Motor neuron (in vitro differentiated cells): Measurements from ENCODE around the gene ZNF423. TPM values are rescaled to one million over a fixed set of nuclear protein-coding genes. Genes with fewer than 3 reads are reported as not detected.
A peak's percentile ranks its signal among the peaks of the same experiment; 100 is the strongest.

Experiments
- ATAC-seq, 8 experiments: fragments of 200-7000 bp; cut with Tn5 transposase; replicated peaks in 6 of 8; 2 replicates each; pipeline ENCODE4 v1.8.0; 2021; ENCODE audit warnings: mild to moderate bottlenecking in 8 of 8, moderate library complexity in 8 of 8
- H3K27ac ChIP-seq, 2 donors: fragments of 250-450 bp; sonication (Bioruptor Pico); 2 replicates each; pipeline ENCODE4 v1.9.0; 2021; ENCODE audit warnings: antibody characterized with exemption in 2 of 2, mild to moderate bottlenecking in 2 of 2, moderate library complexity in 1 of 2
- H3K4me1 ChIP-seq, 2 donors: fragments of 250-450 bp; sonication (Bioruptor Pico); replicated peaks in 1 of 2; 2 replicates each; pipeline ENCODE4 v1.6.1; 2021; ENCODE audit warnings: antibody characterized with exemption in 2 of 2, mild to moderate bottlenecking in 2 of 2, moderate library complexity in 1 of 2
- H3K4me3 ChIP-seq, 5 donors: fragments of 250-450 bp; sonication (Bioruptor Pico); 2 replicates each; pipeline ENCODE4 v1.9.0; 2021; ENCODE audit warnings: antibody characterized with exemption in 5 of 5, mild to moderate bottlenecking in 5 of 5, moderate library complexity in 4 of 5
- WGBS, 10 experiments: fragments of 450-650 bp; shearing (Covaris generic); methylation state at CpG; one replicate each; pipeline ENCODE4 v1.0.0; 2022; 5-methylcytosine and 5-hydroxymethylcytosine counted together
- in situ Hi-C, 9 experiments: fragments of 400-800 bp; cut with MboI; loops; one replicate each; pipeline ENCODE4 v1.15.0; 2021; ENCODE audit warnings: low sequenced_read_pairs in 9 of 9, low pct_unique_long_range_greater_than_20kb in 2 of 9; ENCODE audit not compliant: unreplicated experiment in 9 of 9
- total RNA-seq, 8 experiments: library from RNA; unstranded; fragments of 300-600 nt; gene quantifications; 2 replicates each; pipeline versions ENCODE4 v1.2.3 to v1.2.4, GENCODE V29; 2022

ZNF423 gene
- total RNA-seq, 8 experiments from 2014 or later: 1.1 to 31.2 (median 19.0) TPM

DNA sequence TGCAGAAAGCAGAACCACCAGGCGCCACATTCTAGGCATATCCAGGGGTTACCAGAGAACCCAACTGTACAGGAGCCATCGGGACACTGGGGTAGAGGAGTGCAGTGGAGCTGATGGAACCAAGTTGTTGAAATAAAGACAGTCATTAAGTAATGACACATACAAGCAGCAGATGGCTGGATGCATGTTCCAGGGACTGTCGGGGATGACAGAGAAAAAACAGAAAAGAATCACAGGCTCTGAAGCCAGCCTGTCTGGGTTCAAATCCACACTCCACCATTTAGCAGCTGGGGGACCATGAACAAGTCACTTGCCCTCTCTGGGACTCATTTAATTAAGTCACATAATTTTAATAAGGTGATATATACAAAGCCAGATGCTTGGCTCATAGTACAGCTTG lies 117.1 kb downstream of the ZNF423 start:
- Histone ChIP-seq H3K4me1 (peaks cover 33 to 41% of the 10 kb centered on the region in 2 donors), H3K4me3 (no peak overlapping the region), H3K27ac (no peak overlapping the region)
- no peak for ATAC-seq
- 60 to 100% (median 71%) methylated on average over 1 to 3 of the region's 3 CpGs; no CpG with 5 or more reads in 4 of the 10 experiments for WGBS, 10 experiments
- in situ Hi-C loops: no loop called here

DNA sequence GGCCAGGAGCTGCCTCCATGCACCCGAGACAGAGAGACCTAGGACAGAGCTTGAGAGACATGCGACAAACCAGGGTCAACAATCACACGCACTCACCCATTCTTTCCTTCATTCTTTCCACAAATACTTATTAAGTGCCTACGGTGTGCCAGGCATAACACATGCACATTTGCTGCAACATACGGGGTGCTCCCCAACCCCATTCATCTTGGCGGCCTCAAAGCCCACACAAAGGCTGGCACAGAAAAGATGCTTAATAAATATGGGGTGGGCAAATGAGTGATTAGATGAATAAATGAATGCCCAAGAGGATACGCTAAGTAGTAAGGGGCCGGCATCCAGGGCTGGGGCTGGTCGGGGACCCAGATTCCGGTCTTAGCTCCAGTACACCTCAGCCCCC lies 117.9 kb downstream of the ZNF423 start:
- no peak overlapping the region for H3K4me3 ChIP-seq
- in situ Hi-C loops: no loop called here
- no peak overlapping the region for H3K27ac ChIP-seq
- H3K4me1 ChIP-seq: peaks cover 33 to 37% of the 10 kb centered on the region in 2 donors
- 70 to 100% (median 89%) methylated on average over 2 to 4 of the region's 10 CpGs; no CpG with 5 or more reads in 4 of the 10 experiments for WGBS, 10 experiments
- ATAC-seq: no peak

DNA sequence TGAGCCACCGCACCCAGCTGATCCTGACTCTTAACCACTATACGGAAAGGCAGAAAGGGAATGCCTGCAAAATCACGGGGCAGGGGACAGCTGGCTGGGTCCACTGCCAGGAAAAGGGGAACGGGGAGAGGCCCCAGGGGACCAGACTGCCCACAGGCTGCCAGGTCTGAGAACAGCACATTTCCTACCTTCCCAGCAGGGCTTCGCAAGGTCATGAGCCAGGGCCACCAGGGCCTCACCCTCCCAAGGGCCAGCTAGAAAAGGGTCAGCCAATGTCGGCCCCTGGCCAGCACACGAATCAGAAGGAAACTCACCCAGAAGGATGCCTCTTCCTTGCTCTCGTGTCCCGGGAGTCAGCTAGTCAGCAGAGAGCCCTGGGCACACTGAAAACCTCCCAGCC lies 118.4 kb downstream of the ZNF423 start:
- WGBS, 10 experiments: 47 to 96% (median 82%) methylated on average over 1 to 5 of the region's 9 CpGs; no CpG with 5 or more reads in 6 of the 10 experiments
- ATAC-seq: no peak
- H3K4me3 ChIP-seq: no peak overlapping the region
- no peak overlapping the region for H3K27ac ChIP-seq
- in situ Hi-C loops: no loop called here
- H3K4me1 ChIP-seq: peaks cover 32 to 33% of the 10 kb centered on the region in 2 donors

DNA sequence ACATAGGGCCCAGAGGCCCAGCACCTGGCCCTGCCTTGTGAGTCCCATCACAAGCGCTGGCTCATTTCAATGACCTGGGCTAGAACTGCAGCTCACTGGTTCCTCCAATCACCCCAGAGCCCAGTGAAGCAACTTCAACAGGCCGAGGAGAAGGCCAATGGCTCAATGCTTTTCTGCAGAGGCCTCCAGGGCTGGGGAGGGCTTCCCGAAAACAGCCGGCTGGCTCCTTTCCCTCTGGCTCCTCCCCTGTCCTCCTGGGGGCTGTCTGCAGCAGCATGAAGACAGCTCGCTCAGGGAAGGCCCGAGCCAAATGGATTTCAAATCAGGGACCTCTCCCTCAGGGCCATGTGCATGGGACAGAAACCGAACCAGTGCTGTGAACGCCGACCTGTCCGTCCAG lies 121.6 kb downstream of the ZNF423 start:
- H3K4me3 ChIP-seq: no peak overlapping the region
- peaks cover 9 to 30% of the 10 kb centered on the region in 2 donors for H3K4me1 ChIP-seq
- in situ Hi-C loops: no loop called here
- peak overlapping the region in 1 of 2 donors; percentile 49 for H3K27ac ChIP-seq
- ATAC-seq: peak in 3 of 8 experiments; percentile 53 to 89 (median 80)
- WGBS, 10 experiments: 80 to 100% (median 89%) methylated on average over 1 to 5 of the region's 10 CpGs; no CpG with 5 or more reads in 7 of the 10 experiments

DNA sequence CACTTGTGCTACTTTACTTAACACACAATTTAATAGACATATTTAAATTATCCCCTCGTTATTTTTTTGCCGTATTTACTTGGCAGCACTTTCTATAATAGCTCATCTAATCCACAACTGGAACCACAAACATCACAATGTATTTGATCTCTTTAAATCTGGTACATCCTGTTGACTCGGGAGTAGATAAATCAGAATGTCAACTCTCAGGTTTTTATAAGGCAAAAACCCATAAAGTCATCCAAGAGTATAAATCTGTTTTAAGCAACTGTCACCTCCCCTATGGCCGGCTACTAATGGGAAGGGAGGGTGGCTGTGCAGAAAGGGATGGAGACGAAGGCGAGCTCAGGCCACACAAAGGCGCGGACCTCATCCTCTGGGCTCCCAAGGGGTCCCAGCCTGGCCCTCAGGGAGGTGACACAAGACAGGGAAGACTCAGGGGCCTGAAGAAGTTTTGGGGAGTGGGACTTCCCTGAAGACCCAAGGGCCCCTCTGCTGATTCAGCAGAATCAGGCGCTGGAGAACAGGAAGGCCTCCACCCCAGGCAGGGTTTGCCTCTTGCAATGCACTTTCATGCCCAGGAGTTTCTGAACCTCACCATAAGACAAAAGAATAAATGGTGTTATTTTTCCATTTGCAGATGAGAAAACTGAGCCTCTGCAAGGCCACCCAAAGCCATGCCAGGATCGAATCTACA lies 122.5 kb downstream of the ZNF423 start:
- 37 to 92% (median 60%) methylated on average over 2 to 5 of the region's 10 CpGs; no CpG with 5 or more reads in 1 of the 10 experiments for WGBS, 10 experiments
- ATAC-seq: peak in 4 of 8 experiments; percentile 22 to 74 (median 56)
- Histone ChIP-seq H3K4me3 (no peak overlapping the region), H3K27ac (peak overlapping the region in 1 of 2 donors; percentile 49), H3K4me1 (peaks cover 6 to 25% of the 10 kb centered on the region in 2 donors)
- in situ Hi-C loops: no loop called here

DNA sequence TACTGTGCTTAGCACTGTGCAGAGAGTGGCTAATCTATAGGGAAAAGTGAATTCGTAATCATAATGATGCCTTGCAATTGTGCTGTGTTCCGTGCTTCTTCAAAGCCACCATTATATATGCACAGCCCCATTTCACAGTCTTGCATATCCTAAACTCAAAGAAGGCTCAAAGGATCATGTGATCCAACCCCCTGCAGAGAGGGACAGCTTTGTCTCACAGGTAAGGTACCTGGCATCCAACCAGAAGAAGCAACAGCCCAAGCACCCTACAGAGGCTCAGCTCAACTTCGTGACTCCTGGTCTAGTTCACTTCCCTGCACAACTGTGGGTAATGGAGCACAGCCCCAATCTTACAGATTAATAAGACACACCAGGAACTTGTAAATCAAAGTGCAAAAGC lies 124.0 kb downstream of the ZNF423 start:
- H3K4me3 ChIP-seq: no peak overlapping the region
- H3K27ac ChIP-seq: peak overlapping the region in 1 of 2 donors; percentile 68
- peaks cover 6 to 25% of the 10 kb centered on the region in 2 donors for H3K4me1 ChIP-seq
- no peak for ATAC-seq
- in situ Hi-C loops: no loop called here
- WGBS, 10 experiments: 25 to 100% (median 94%) methylated on average over 1 to 3 of the region's 3 CpGs; no CpG with 5 or more reads in 2 of the 10 experiments

DNA sequence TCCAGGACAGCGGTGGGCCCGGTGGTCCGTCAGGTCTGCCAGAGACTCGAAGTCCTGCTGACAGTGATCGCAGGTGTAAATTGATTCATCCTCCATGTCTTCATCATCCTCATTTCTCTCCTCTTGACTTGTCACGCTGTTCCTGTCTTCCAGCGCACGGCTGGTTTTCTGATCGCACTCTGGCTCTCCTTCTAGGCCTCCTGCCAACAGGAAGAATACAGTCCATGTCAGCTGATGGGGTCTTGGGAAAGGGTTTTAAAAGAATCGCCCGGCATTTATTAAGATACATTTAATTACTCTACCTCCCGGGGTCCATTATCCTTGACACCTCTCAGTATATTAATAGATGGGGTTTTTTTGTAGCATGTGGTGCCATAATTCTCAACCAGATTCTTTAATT lies 125.1 kb downstream of the ZNF423 start:
- in situ Hi-C loops: no loop called here
- H3K4me1 ChIP-seq: peaks cover 6 to 25% of the 10 kb centered on the region in 2 donors
- H3K4me3 ChIP-seq: no peak overlapping the region
- H3K27ac ChIP-seq: no peak overlapping the region
- ATAC-seq: no peak
- WGBS, 10 experiments: 64 to 100% (median 90%) methylated on average over 2 to 10 of the region's 12 CpGs; no CpG with 5 or more reads in 2 of the 10 experiments

DNA sequence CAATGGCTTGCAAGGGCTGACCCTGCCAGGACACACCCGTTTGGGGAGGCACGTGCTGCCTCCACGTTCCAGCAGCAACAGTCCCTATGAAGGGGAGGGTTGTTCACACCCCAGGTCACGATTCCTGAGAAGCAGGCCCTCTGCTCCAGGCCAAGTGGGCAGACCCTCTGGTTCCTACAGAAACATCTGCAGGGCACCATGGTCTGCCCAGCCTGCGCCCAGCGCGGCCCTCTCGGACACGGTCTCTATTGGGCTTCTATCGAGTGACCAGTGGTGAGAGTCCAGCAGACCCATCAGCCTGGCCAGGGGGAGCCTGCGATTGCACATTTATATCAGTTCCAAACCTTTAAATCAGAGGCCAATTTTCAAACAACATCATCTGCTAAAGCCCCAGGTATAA lies 128.3 kb downstream of the ZNF423 start:
- in situ Hi-C loops: no loop called here
- ATAC-seq: no peak
- H3K27ac ChIP-seq: no peak overlapping the region
- no peak overlapping the region for H3K4me3 ChIP-seq
- 60 to 93% (median 80%) methylated on average over 1 to 6 of the region's 11 CpGs; no CpG with 5 or more reads in 5 of the 10 experiments for WGBS, 10 experiments
- peaks cover 0 to 9% of the 10 kb centered on the region in 2 donors for H3K4me1 ChIP-seq

DNA sequence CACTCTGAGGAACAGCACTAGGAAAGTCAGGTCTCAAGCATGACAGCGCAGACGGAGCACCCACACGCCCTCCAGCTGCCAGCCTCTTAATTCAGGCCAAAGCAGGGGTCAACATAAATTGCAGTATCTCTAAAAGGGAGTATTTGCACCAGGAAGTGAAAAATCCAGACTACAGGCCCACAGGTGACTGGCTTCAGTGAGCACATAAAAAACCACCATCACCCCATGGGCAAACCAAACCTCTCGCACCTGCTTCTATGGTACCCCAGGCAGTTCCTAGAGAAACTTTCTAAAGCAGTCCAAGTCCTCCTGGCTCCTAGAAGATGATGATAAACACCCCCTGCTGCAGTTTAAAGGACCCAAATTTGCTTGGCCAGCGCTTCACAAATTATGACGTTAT lies 129.8 kb downstream of the ZNF423 start:
- in situ Hi-C loops: no loop called here
- no peak overlapping the region for H3K4me3 ChIP-seq

DNA sequence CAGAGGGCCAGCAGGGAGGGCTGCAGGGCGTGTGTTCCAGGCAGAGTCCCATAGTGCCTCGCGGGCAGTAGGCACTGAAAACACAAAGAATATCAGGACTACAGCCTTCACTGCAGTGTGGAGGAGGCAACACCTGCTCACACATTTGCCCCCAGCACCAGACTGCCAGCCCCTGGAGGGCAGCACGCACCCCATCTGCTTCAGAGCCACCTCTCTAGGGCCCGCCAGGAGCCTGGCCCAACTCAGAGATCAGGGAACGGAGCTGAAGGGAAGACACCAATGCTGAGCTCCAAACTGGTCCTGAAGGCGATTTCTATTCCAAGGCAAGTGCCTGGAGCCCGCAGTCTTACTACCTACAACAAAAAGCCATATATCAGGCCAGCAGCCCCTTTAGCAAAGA lies 130.3 kb downstream of the ZNF423 start:
- in situ Hi-C loops: no loop called here
- H3K4me1 ChIP-seq: peaks cover 0 to 2% of the 10 kb centered on the region in 2 donors
- no peak for ATAC-seq
- 54 to 94% (median 80%) methylated on average over 2 to 3 of the region's 8 CpGs; no CpG with 5 or more reads in 5 of the 10 experiments for WGBS, 10 experiments
- H3K27ac ChIP-seq: no peak overlapping the region
- no peak overlapping the region for H3K4me3 ChIP-seq

More for the DNA sequence above, 129.8 kb downstream of the ZNF423 start:
- WGBS, 10 experiments: 60 to 100% (median 96%) methylated on average over 2 to 4 of the region's 6 CpGs; no CpG with 5 or more reads in 3 of the 10 experiments
- Histone ChIP-seq H3K27ac (no peak overlapping the region), H3K4me1 (peaks cover 0 to 2% of the 10 kb centered on the region in 2 donors)
- ATAC-seq: peak in 2 of 8 experiments; percentile 30 to 32

DNA sequence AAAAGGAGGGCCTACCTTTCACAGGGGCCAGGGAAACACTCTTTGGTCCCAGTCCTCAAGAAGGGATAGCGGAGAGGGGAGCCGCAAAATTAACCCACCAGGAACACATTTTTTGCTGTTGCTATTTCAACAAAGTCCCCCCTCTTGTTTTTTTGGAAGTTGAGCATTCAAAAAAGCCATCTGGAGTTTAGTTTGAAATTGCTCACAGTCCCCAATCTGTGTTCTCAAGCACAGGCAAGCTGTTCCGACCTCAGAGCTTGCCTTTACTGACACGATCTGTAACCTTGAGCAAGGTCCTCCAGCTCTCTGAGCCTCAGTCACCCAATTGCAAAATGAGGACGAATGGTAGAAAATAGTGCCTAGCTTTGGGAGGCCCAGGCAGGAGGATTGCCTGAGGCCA lies 131.1 kb downstream of the ZNF423 start:
- in situ Hi-C loops: loop anchor here in 1 of 9 experiments (25.0 kb wide), 1 partner anchor 112 kb away; no protein-coding TSS in a partner anchor
- H3K27ac ChIP-seq: no peak overlapping the region
- ATAC-seq: no peak
- peaks cover 0 to 2% of the 10 kb centered on the region in 2 donors for H3K4me1 ChIP-seq
- WGBS, 10 experiments: 30 to 100% (median 87%) methylated on average over 1 to 4 of the region's 5 CpGs; no CpG with 5 or more reads in 1 of the 10 experiments
- no peak overlapping the region for H3K4me3 ChIP-seq

DNA sequence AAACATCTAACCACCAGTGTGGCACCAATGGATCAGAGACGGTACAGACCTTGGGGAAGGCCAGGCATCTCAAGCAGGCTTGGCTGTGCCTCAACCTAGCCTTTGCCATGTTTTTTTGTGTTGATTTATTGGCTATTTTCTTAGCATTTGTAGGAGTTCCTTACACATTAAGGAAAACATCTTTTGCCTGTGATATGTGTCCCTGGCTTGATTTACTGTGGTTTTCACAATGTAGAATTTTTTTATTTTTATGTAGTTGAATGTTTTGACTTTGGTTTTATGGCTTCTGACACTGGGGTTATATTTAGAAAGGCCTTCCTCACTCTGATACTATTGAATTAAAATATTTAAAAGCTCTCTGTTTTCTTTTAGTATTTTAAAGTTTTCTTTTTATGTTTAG lies 132.6 kb downstream of the ZNF423 start:
- Histone ChIP-seq H3K4me1 (peaks cover 0 to 8% of the 10 kb centered on the region in 2 donors), H3K4me3 (no peak overlapping the region), H3K27ac (no peak overlapping the region)
- in situ Hi-C loops: loop anchor here in 1 of 9 experiments (25.0 kb wide), 1 partner anchor 111 kb away; no protein-coding TSS in a partner anchor
- ATAC-seq: no peak
- 40 to 100% (median 90%) methylated on average over 1 of the region's 1 CpG; no CpG with 5 or more reads in 5 of the 10 experiments for WGBS, 10 experiments

DNA sequence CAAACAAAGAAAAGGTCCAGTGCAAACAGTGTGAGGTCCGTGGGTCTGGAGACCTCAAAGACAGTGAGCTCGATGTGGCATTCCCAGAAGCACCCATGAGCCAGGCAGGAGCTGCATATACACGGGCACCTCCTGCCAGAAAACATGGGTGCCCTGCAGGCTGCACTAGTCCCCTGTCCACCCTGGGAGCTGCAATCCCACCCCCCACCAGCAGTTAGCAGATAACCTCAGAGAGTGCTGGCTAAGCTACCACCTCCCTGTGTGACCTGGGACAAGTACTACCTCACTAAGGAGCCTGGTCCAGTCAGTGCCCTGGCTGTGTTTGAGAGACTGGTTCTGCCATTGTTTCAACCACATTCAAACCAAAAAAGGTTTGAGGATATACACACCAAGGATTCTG lies 135.7 kb downstream of the ZNF423 start:
- 18 to 78% (median 60%) methylated on average over 1 to 3 of the region's 3 CpGs; no CpG with 5 or more reads in 7 of the 10 experiments for WGBS, 10 experiments

More for the DNA sequence above, 135.7 kb downstream of the ZNF423 start:
- peaks cover 0 to 8% of the 10 kb centered on the region in 2 donors for H3K4me1 ChIP-seq
- H3K27ac ChIP-seq: no peak overlapping the region
- in situ Hi-C loops: loop anchor here in 1 of 9 experiments (25.0 kb wide), 1 partner anchor 108 kb away; no protein-coding TSS in a partner anchor
- ATAC-seq: no peak
- no peak overlapping the region for H3K4me3 ChIP-seq
